ENCODE measurements around the gene FAF1.

The FAF1 gene

DNA sequence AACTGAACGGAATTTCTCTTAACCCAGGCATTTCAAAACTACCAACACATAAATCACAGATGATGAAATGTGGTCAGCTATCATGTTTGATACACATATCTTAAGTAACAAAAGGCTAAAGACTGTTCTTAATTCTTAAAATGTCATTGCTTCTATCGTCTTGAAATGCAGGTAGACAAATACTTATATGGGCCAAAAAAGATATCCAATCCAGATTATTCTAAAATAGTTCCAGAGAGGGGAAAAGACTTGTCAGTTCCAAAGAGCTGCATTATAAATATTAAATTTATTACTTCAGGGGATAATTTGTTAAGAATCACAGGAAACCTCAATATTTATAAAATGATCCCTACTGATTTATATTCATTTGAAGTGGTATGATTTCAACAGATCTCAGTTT is 259.4 kb downstream of the FAF1 start:
- DNase-seq (ENCODE audit: low read depth), result no peak

DNA sequence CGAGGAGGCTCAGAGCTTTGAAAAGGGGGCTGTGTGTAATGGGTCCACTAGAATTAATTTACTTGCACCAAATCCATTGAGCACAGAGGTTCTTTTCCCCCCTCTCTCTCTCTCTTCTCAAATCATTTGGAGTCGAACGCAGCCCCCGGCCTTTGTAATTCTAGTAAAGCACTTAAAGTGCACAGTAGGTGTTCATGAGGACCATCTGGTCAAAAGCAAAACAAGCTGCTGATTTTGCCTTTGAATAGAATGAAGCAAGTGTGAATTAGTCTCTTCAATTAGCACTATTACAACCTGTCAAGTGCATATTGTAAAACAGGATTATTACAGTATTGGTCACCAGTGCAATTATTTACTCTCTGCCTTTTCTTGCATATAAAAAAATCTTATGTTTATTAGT is 259.9 kb downstream of the FAF1 start:
- no peak for DNase-seq (ENCODE audit: low read depth)

DNA sequence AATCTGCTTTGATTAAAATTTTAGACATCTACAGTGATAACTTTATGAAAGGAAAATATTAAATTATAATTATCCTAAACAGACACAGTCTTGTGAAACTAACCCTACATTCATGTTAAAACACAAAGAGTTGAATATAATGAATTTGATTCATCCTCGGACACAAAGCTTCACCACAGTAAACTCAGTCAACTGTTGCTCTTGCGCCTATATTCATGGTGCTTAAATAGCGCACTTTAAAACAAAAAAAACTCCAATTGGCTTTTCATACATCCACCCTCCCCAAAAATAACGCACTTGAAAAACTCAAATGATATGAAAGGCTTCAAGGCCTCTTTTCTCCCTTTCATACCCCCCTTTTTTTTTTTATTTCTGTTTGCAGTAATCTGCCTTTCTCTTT is 260.3 kb downstream of the FAF1 start:
- no peak for DNase-seq (ENCODE audit: low read depth)

DNA sequence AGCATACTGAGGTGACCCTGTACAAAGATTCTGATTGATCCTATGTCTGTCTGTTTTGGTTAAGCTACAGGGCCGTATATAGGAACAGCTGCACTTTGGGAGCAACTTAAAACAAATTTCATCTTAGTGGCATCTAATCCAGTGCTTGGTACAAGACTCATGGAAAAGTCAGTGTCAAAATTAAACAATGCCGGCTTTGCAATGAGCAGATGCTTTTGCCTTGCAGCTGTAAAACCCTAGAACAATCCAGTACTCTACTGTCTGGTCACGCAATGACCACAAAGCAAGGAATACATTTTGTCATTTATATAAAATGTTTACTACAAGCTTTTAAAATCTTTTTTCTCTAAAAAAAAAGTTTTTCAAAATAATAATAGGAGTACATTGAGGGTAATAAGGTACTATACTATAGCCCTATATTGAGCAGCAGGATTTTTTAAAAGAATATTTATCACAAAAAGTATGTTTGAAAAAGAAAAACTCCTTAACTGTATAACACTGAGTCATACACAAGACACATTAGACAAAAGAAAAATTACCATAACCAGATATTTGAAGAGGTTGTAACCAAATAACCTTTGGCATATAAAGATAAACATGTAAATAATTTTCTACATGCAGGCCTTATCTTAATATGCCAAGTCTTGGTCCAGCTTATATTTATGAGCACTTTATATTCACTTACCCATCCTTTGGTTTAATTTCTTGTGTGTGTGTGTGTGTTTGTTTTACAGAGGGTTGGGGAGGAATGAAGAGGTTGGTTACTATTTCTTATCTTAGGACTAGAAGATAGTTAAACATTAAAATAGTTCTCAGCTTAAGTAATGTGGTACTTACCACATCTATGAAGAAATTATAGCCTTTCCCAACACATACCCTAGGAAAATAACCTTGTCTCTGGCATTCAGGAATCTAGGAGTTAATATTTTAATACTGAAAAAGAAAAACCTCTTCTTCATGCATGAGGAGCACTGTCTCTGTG is 262.3 kb downstream of the FAF1 start:
- no peak for DNase-seq (ENCODE audit: low read depth)

DNA sequence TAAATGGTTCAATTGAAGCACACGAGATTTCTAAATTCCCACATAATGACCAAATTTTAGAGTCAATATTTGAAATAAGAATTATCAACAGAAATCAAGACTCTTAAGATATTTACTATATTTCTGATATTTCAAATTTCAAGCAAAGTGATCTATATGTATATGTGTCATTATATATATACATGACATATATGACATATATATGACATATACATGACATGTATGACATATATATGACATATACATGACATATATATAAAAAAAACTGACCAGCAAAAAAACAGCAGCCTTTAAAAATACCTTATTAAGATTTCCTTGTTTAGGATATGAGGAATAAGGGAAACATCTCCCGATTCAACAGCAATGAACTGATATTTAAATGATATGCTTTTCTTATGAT is 266.2 kb downstream of the FAF1 start:
- DNase-seq (ENCODE audit: low read depth), result no peak

DNA sequence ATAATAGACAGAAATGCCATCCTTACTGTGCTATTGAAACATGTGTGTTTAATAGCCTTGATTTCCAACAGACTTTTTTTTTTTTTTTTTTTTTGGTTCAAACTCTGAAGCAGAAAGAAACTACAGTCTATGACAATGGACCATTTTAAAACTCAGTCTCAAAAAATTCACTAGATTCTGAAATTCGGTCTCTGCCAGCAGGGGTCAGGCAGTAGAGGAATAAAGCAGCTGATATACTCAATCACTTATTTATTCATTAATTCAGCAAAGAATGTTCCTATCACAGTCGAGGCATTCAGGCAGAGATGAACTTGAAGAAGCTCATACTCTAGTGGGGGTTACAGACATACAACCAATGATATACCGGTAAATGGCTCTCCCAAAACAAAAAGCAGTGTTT is 275.9 kb downstream of the FAF1 start:
- DNase-seq (ENCODE audit: low read depth), result no peak

DNA sequence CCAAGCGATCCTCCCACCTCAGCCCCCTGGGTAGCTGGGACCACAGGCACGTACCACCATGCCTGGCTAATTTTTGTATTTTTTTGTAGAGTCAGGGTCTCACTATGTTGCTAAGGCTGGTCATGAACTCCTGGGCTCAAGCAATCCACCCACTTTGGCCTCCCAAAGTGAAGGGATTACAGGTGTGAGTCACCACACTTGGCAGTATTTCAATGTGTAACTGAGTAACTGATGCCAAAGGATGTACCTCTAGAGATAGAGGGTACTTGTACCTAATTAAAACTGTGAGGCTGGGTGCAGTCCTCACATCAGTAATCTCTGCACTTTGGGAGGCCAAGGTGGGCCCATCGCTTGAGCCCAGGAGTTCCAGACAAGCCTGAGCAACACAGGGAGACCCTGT is 278.1 kb downstream of the FAF1 start:
- no peak for DNase-seq (ENCODE audit: low read depth)

DNA sequence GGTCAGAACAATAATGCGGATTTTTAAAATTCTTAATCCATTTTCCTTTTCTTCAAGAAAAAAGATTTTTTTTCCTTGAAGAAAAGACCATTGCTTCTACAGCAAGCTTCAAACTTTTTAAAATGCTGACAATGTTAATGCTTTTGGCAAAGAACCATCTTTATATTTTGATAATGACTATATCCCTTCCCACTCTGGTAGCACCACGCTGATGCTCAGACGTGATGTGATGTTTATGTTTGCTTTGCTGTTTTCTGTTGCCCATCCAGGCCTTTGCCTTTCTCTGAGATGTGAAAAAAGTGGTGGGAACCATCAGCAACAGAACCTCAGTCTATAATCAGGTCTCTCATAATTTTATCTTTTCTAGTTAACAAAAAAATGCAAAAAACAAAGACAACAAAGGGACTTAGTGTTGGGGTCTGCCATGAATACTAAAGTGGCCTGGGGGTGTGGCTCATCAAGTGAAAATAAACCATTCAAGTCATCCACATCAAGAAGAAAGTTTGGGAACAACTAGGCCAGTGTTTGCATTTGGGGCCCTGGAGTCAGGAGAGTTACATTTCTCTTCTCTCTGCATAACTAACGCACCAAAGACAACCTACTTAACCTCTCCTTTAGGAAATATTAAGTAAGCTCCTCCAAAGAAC is 292.2 kb downstream of the FAF1 start:
- no peak for DNase-seq (ENCODE audit: low read depth)

DNA sequence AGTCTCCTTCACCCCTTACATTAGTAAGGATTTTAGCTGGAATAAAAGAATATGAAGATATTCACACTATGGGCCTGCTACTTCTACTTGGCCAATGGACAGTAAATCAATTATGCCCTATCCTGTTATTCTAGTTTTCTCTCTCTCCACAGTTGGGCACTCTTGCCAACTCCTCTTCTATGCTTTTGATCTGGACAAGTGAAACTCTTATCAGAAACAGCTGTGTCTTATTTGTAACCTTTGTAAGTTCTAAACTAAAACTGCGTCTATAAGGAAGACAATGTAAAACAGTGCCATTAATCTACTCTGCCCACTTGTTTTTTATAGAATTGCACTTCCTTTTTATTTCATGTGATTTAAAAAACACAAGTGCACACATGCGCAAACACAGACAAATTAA is 292.8 kb downstream of the FAF1 start:
- DNase-seq (ENCODE audit: low read depth), result no peak

DNA sequence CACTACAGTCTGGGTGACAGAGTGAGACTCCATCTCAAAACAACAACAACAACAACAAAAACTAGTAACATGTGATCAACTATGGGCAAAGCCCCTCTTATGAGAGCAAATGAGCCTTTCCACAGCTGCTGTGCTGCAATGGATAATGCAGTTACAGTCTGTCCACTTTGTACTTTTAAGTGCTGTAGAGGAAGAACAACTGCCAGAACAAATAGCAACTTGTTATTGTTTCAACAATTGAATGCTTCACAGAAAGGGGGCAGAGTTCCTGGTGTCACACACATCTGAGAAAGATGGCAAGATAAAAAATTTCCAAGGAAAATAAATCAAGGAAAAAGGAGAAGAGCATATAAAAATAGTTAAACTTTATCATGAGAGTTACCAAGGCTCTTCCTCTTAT is 293.2 kb downstream of the FAF1 start:
- no peak for DNase-seq (ENCODE audit: low read depth)

DNA sequence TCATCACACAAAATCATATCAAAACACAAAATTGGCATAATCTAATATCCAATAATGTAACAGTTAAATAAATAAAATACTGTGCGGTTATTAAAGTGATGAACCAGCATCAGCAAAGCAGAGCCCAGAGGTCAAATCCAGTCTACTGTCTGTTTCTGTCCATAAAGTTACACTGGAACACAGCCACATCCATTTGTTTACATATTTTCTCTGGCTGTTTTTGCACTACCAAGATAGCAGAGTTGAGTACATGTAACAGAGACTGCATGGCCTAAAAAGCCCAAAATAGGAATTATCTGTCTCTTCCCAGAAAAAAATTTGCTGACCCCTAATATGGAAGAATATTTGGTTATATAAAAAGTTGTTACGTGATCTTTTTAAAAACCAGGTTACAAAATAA is 294.7 kb downstream of the FAF1 start:
- no peak for DNase-seq (ENCODE audit: low read depth)

DNA sequence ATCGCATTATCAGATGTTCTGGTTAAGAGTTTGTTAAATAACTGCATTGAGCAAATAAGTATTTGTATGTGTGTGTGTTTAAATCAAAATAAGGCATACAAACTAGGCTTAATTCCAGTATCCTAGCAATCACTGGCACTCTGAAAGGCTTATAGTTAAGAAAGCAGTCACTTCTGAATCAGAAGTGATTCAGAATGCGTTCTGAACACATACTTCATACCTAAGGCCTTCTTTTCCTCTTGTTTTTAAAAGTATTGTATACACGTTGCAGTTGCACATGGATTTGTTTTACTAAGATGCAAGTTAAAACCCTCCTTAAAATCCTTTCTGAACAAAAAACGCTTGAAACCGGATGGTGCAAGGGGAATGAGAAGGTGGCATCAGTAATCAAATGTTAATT is 298.4 kb downstream of the FAF1 start:
- DNase-seq (ENCODE audit: low read depth), result no peak

DNA sequence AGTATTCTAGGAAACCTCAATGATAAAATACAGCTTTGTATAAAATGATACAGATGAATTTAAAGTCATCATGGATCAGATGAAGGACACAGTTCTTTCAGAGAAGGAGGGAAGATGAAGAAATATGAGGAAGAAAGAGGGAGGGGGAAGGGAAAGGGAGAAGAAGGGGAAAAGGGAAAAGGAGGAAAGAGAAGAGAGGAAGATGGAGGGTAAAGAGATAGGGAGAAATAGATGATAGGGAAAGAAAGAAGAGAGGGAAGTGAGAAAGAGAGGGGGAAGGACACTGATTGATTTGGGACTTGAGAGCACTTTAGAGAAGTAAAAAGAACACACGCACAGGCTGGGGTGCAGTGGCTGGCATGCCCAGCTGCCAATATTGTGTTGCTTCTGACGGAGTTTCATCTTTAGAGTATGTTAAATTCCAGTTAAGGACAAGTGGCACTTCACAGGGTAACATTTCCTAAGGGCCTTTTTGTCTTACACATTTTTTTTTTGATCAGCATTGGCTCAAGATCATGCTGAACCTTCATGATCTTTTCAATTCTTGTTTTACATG is 300.9 kb downstream of the FAF1 start:
- no peak for DNase-seq (ENCODE audit: low read depth)

DNA sequence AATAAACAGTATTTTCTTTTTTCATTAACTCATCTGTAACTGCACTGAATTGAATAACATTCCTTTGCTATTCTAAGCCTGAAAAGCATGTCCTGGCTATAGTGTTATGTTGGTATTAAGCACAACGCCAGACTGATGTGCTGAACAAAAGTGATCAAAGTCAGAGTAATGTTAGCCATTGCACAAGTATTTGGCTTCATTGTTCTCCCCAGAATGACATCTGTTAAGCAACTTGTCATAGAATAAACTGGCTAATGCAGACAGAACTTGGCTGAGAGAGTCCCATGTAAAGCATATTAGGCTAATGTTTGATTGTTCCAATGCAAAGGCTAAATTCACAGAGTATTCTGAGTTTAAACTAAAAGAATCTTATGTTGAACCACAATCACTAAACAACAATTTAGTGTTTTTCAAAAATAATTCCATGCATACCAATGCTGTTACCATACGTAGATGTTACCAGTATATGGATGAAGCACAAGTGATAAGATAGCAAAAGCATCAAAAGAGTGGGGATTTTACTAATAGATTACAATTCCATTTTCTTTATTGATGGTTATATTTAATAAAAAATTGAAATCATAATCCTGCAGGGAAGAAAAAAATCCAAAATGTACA is 301.5 kb downstream of the FAF1 start:
- DNase-seq (ENCODE audit: low read depth), result peak; percentile 17

DNA sequence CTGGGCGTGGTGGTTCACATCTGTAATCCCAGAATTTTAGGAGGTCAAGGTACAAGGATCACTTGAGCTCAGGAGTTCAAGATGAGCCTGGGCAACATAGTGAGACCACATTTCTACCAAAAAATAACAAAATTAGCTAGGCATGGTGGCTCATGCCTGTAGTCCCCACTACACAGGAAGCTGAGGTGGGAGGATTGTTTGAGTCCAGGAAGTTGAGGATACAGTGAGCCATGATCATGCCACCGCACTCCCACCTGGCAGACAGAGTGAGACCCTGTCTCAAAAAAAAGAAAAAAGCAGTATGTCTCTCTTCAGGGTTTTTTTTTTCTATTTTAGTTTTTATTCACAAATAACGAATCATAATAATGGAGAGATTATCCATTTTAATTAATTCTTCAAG is 303.1 kb downstream of the FAF1 start:
- DNase-seq (ENCODE audit: low read depth), result no peak

DNA sequence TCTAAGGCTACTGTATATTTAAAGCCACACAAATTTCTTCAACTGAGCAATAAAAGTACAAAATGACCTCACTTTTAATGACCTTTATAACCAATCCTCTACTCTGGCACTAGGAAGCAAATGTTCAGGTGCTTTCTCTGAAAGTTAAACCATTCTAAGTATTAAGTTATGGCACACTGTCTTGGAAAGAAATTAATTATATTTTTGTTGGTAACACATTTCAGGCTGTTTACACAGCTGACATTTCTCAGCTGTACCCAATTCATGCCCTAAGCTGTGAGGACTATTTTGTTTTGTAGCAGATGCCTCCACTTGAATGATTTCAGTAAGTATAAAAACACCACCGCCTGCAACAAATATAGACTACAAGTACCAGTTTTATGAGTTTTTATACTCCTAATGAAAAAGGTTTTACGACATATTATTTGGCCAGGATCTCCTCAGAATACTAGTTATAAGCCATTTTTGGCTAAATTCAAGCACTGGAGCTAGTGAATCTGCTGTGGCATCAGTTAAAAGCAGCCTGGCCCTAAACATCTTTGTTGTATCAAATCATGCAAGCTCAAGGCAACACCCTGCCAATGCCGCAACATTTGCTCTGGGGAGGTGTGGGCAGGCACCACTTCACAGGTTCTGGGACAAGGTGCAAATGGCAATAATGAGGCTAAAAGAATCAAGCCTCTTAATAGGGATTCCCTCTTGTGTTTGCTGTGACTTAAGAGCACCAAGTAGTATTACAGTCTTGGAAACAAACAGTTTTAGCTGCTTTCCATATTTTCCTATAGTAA is 308.4 kb downstream of the FAF1 start:
- DNase-seq (ENCODE audit: low read depth), result no peak

DNA sequence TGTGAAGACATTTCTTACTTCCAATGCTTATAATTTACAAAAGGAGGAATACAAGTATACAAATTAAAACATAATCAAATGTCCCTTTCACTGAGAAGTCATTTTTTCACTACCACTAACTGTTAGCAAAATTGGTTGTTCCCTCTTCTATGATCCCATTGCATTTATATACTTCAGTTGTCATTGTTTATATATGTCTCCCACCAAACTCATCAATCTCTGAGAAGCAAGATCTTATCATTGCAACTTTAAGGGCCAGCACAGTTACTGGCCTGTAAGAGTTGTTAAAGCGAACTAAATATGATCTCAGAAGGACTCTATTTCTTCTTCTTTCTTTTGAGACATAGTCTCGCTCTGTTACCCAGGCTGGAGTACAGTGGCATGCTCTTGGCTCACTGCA is 313.5 kb downstream of the FAF1 start:
- DNase-seq (ENCODE audit: low read depth), result no peak

DNA sequence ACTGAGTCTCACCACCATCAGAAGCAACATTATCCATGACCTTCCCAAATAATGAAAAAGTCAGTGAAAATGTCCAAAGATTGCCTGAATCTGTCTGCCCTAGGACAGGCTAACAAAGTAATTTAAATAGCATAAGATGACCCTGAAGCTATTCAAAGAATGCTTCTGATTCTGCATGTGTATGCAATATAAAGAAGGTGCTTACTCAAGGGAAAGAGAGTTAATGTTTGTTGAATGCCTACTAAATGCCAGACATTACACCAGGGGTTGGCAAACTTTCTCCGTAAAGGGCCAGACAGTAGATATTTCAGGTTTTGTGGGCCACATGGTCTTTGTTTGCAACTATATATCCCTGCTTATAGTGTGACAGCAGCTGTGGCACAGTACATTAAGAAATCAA is 314.9 kb downstream of the FAF1 start:
- no peak for DNase-seq (ENCODE audit: low read depth)

DNA sequence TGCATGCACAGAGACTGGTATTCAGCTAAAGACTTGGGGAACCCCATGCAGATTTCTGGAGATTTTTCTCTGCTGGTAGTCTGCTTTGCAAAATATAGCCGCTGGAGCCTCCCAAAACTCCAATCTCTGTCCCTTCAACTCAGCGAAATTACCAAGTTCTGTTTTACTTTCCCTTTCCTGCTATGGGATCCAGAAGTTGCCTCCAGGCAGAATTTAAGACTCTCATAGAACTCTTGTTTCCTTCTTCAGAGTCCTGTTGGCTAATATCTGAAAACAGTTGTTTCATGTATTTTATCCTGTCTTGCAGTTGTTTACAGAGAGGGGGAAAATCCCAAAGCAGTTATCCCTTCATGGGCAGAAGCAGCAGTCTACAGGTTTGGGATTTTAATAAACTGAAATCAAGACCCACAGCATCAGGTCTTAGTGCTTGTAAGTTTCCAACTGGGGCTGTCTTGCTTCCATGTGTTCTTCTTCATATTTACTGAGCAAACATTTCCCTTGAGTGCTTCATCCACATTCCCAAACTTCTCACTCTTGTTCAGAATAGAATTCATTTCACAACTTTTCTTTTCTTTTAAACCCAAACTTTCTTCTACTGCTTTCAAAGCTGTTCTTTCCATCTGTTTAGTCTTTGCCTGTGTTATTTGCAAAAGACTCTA is 315.5 kb downstream of the FAF1 start:
- no peak for DNase-seq (ENCODE audit: low read depth)

DNA sequence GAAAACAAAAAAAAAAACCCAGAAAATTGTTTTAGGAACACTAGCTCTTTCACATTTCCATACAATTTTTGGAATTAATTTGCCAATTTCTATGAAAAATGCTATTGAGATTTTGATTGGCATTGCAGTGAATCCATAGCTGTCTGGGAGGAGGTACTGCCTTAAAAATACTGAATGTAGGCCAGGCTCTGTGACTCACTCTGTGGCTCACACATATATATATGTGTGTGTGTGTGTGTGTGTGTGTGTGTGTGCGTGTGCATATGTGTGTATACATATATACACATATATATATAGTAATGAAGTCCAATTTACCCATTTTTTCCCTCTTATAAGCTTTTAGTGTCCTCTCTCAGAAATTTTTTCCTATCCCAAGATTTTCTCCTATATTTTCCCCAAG is 322.6 kb downstream of the FAF1 start:
- DNase-seq (ENCODE audit: low read depth), result no peak

DNA sequence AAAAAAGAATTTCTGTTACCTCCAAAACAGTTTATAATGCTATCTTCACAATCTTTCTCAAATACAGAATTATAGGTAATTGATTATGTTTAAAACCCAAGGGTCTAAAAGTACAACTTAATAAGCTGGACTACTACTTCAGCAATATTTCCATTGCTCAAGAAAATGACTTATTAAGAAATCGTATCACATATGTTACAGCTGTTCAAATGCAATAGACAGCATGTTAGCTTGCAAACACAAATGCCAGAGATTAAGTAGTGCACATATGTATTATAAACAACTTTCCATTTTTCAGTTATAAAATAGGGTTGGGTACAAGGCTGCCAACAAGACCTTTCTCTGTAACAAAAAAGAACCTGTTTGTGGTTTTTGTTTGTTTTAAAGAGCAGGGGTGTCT is 325.8 kb downstream of the FAF1 start:
- no peak for DNase-seq (ENCODE audit: low read depth)

DNA sequence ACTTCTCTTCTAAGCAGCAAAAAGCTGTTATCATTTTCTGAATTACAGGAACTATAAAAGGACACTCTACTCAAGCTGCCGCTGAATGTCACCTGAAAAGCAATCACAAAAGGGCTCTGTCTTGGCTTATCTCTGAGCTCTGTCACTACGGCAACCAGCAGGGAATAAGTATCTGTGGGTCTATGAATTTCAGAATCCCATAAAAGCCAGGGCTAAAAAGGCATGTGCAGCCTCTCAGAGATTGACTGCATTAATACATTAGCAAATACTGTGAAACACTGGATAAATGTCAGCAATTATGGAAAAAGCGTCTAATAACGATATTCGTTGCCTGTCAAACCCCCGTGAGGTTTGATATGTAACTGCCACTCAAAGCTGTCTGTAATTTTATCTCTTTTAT is 326.6 kb downstream of the FAF1 start:
- no peak for DNase-seq (ENCODE audit: low read depth)

Data from HS-27A (cell line).